ENCODE data around the gene RAB39A.
"Not testable (repeated sequence)": the region's sequence is repeated elsewhere in the genome, so short reads cannot be mapped to it uniquely, and the experiment has no call there.

The RAB39A gene

DNA sequence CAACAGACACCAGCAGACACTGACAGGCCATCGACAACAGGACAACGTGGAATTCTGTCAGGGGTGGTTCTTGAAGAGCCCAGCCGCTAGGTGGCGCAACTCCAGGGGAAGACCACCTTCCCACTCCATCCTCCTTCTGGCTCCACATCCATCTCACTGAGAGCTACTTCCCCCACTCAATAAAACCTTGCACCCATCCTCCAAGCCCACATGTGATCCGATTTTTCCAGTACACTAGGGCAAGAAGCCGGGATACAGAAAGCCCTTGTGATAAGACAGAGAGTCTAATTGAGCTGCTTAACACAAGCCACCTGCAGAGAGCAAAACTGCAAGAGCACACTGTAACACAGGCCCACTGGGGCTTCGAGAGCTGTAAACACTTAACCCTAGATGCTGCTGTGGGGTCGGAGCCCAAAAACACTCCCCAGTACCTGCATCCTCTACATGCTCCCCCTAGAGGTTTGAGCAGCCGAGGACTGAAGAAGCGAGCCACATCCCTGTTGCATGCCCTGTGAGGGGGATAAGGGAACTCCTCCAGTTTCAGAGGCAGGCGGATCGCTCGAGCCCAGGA is 11.5 kb upstream of the RAB39A start:
- H3K4me3 ChIP-seq (ENCODE audit: low read depth, low read length) = no peak overlapping the region
- TF ChIP-seq, protein P1, sequence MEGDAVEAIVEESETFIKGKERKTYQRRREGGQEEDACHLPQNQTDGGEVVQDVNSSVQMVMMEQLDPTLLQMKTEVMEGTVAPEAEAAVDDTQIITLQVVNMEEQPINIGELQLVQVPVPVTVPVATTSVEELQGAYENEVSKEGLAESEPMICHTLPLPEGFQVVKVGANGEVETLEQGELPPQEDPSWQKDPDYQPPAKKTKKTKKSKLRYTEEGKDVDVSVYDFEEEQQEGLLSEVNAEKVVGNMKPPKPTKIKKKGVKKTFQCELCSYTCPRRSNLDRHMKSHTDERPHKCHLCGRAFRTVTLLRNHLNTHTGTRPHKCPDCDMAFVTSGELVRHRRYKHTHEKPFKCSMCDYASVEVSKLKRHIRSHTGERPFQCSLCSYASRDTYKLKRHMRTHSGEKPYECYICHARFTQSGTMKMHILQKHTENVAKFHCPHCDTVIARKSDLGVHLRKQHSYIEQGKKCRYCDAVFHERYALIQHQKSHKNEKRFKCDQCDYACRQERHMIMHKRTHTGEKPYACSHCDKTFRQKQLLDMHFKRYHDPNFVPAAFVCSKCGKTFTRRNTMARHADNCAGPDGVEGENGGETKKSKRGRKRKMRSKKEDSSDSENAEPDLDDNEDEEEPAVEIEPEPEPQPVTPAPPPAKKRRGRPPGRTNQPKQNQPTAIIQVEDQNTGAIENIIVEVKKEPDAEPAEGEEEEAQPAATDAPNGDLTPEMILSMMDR (IDR thresholded peaks at IDR 0.05; ENCODE audit: insufficient read depth, low read depth, low read length, missing control alignments) = peak; percentile 73
- DNase-seq (ENCODE audit: low read depth) = peak; percentile 48

GRCh38 chr11:107921997-107922396 is 6.3 kb upstream of the RAB39A start:
- no peak for DNase-seq (ENCODE audit: low read depth)
- H3K4me3 ChIP-seq (ENCODE audit: low read depth, low read length) = no peak overlapping the region
- TF ChIP-seq, protein P1 (IDR thresholded peaks at IDR 0.05; ENCODE audit: insufficient read depth, low read depth, low read length, missing control alignments) = no peak

- not testable (repeated sequence) for H3K4me3 ChIP-seq (ENCODE audit: low read depth, low read length); DNase-seq (ENCODE audit: low read depth)
Measured at GRCh38 chr11:107923519-107923918, 4.7 kb upstream of the RAB39A start.

DNA sequence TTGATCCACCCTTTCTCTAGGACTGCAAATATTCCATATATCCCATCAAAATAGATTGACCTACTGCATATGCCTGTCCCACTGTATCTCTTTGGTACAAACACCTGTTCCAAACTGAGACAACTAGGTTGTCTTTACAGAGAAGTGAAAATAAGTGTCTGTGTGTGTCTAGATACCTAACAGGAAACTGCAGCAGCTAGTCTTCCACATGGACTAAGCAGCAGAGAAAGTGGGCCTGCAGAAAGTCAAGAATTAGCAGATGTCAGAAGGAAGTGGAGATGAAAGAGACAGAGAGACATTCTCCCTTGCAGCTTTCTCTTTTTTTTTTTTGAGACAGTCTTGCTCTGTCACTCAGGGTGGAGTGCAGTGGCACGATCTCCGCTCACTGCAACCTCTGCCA is 3.9 kb upstream of the RAB39A start:
- peak; percentile 63 for DNase-seq (ENCODE audit: low read depth)
- TF ChIP-seq, protein P1 (IDR thresholded peaks at IDR 0.05; ENCODE audit: insufficient read depth, low read depth, low read length, missing control alignments) = no peak
- H3K4me3 ChIP-seq (ENCODE audit: low read depth, low read length) = no peak overlapping the region

- DNase-seq (ENCODE audit: low read depth) = no peak
- H3K4me3 ChIP-seq (ENCODE audit: low read depth, low read length) = peak overlapping the region; percentile 68
- TF ChIP-seq, protein P1 (IDR thresholded peaks at IDR 0.05; ENCODE audit: insufficient read depth, low read depth, low read length, missing control alignments) = no peak
Measured at GRCh38 chr11:107927559-107927958, 689 bp upstream of the RAB39A start.

DNA sequence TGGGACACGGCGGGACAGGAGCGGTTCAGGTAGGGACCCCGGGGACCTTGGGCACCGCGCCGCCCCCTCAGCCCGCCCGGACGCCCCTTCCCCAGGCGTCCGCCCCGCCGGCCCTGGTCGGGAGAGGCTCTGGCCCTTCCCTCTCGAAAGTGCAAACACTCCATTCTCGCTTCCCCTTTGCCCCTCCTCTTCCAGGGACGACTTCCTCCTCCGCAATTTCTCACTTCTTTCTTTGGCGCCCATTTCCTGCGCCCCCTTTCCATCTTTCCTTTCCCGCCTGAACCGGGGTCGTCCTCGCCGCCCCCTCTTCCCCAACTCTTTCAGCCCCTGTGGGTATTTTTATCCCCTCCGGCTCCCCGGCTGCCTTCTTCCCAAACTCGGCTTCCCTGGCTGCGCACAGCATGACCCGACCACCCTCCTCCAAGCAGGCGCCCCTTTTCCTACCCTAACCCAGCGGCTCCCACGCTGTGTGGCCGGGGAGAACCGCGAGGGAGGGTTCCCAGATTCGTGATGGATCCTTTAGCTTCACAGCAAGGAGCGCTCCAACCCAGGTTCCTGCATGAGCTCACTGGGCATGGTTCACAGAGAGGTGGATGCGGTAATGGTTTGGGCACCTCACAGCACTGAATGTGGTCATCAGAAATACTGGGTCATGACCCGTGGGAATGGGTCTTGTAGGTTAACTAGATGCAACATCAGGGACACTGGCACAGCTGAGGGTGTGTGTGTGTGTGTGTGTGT is 689 bp downstream of the RAB39A start:
- TF ChIP-seq, protein P1 (IDR thresholded peaks at IDR 0.05; ENCODE audit: insufficient read depth, low read depth, low read length, missing control alignments) = no peak
- peak; percentile 49 for DNase-seq (ENCODE audit: low read depth)
- H3K4me3 ChIP-seq (ENCODE audit: low read depth, low read length) = peak overlapping the region; percentile 95

DNA sequence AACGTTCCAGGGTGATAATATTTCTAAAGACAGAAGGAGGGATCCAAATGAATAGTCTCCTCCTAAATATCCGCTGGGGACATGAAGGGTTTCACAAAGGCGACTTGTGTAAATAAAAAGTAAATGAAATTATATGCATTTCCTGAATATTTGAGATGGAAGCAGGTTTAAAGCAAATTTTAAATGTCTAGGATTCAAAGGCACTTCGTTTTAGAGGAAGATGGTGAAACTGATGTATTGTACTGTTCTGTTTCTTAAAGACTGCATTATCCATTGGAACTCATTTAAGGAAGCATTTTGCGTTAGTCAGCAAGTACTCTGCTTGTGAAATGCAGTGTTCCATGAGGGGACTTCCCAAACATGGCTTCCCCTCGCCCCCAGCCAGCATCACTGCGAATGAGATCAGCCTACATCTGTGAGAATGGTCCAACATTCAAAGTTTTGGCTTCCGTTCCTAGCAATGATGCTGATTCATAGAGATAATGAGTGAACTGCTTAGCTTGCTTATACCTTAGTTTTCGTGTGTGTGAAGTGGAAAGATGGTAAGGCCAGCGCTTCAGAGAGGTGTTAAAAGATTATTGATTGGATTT is 1.5 kb downstream of the RAB39A start:
- TF ChIP-seq, protein P1 (IDR thresholded peaks at IDR 0.05; ENCODE audit: insufficient read depth, low read depth, low read length, missing control alignments) = no peak
- DNase-seq (ENCODE audit: low read depth) = peak; percentile 64
- peak overlapping the region; percentile 95 for H3K4me3 ChIP-seq (ENCODE audit: low read depth, low read length)
